Measurements from ENCODE around the gene PIR.

DNA sequence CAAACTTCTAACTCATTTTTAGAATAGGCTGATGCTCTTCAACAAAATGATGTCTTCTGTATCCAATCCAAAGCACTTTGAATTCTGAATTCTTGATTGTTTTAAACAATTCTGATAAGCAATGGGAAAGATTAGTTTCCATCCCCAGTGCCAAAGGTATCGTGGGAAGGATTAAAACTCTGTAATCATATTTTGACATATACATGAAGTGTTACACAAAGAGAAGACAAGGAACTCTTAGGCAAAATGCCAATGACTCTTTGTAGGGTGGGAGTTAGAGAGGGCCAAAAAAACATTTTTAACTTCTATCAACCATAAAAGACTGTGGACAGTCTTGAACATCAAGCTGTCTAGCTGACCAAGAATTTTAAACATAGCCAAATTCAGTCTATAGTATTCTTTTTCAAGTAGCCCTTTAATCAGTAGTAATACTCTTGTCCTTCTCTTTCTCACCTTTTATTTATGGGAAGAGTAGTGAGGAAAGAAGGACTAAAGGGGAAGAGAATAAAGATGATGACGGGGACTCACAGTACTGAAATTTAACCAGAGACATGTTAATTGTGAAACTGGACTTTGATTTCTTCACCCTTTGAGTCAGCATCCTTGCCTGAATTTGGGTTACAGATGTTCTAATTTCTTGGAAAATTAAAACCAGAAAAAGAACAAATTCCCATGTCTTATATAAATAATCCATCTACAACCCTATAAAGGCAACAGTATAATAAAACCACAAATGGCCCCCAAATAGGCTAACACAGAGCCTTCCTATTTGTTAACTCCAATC is 57.1 kb downstream of the PIR start:
- no peak for TF ChIP-seq HDAC1 (IDR thresholded peaks at IDR 0.05)
- TF ChIP-seq, protein P1, sequence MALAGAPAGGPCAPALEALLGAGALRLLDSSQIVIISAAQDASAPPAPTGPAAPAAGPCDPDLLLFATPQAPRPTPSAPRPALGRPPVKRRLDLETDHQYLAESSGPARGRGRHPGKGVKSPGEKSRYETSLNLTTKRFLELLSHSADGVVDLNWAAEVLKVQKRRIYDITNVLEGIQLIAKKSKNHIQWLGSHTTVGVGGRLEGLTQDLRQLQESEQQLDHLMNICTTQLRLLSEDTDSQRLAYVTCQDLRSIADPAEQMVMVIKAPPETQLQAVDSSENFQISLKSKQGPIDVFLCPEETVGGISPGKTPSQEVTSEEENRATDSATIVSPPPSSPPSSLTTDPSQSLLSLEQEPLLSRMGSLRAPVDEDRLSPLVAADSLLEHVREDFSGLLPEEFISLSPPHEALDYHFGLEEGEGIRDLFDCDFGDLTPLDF (CRISPR knock-in tag; IDR thresholded peaks at IDR 0.05), result no peak
- TF ChIP-seq, protein P2, sequence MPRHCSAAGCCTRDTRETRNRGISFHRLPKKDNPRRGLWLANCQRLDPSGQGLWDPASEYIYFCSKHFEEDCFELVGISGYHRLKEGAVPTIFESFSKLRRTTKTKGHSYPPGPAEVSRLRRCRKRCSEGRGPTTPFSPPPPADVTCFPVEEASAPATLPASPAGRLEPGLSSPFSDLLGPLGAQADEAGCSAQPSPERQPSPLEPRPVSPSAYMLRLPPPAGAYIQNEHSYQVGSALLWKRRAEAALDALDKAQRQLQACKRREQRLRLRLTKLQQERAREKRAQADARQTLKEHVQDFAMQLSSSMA (CRISPR knock-in tag; IDR thresholded peaks at IDR 0.05), result no peak
- TF ChIP-seq POLR2A (conservative IDR thresholded peaks at IDR 0.05), result no peak
- TF ChIP-seq, protein P3, sequence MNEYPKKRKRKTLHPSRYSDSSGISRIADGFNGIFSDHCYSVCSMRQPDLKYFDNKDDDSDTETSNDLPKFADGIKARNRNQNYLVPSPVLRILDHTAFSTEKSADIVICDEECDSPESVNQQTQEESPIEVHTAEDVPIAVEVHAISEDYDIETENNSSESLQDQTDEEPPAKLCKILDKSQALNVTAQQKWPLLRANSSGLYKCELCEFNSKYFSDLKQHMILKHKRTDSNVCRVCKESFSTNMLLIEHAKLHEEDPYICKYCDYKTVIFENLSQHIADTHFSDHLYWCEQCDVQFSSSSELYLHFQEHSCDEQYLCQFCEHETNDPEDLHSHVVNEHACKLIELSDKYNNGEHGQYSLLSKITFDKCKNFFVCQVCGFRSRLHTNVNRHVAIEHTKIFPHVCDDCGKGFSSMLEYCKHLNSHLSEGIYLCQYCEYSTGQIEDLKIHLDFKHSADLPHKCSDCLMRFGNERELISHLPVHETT (CRISPR knock-in tag; conservative IDR thresholded peaks at IDR 0.05 in 1 of 2, IDR thresholded peaks at IDR 0.05 in 1 of 2), result no peak
- no peak for TF ChIP-seq STAT5A (IDR thresholded peaks at IDR 0.05; ENCODE audit: borderline replicate concordance, low read length)
- no peak for TF ChIP-seq MYC (IDR thresholded peaks at IDR 0.05; ENCODE audit: low read depth, low read length)
- TF ChIP-seq MYC (CRISPR knock-in tag; IDR thresholded peaks at IDR 0.05; ENCODE audit: borderline replicate concordance, low read depth), result no peak
- TF ChIP-seq BRF1 (IDR thresholded peaks at IDR 0.05; ENCODE audit: borderline replicate concordance, extremely low read depth, insufficient read length), result no peak
- no peak for TF ChIP-seq POLR2AphosphoS5 (IDR thresholded peaks at IDR 0.05; ENCODE audit: control insufficient read depth, insufficient read depth, low read depth, low read length)
- no peak for TF ChIP-seq MNT (conservative IDR thresholded peaks at IDR 0.05)
- TF ChIP-seq HMGN3 (IDR thresholded peaks at IDR 0.05; ENCODE audit: borderline replicate concordance, extremely low read depth, insufficient read length, low read depth, low read length), result no peak
- TF ChIP-seq JUNB (CRISPR knock-in tag; conservative IDR thresholded peaks at IDR 0.05), result no peak
- no peak for TF ChIP-seq BMI1 (IDR thresholded peaks at IDR 0.05; ENCODE audit: low read length)
- no peak for TF ChIP-seq U2AF2 (optimal IDR thresholded peaks at IDR 0.05; ENCODE audit: low read depth, low read length)
